Body of pancreas (tissue), 4 donors: ENCODE results near the gene SPEM2.

Experiments
- CTCF ChIP-seq, 7 experiments: fragments of 450-650 bp in 4 of 7; fragments of 200-600 bp in 3 of 7; sonication (generic) in 3 of 7; IDR thresholded peaks; one replicate each; pipeline ENCODE4 v1.5.1; 2016 to 2019; ENCODE audit warnings: antibody characterized with exemption in 7 of 7
- POLR2A ChIP-seq, 3 donors: fragments of 450-650 bp; IDR thresholded peaks; one replicate each; pipeline ENCODE4 v1.6.1; 2016; ENCODE audit warnings: antibody characterized with exemption in 3 of 3, mild to moderate bottlenecking in 2 of 3

GRCh38 chr17:7470457-7470973, 45.1 kb downstream of the SPEM2 start:
- TF ChIP-seq POLR2A (IDR thresholded peaks at IDR 0.05) (peak in 2 of 3 donors; percentile 18 to 37), CTCF (IDR thresholded peaks at IDR 0.05) (peak in 2 of 7 experiments; percentile 16 to 38)
